Mesenchymal stem cell (in vitro differentiated cells and primary cell): ENCODE measurements around the gene NUP93. TPM values are rescaled to one million over a fixed set of nuclear protein-coding genes. Genes with fewer than 3 reads are reported as not detected.

ENCODE experiments used
- DNase-seq: peaks from one replicate; pipeline ENCODE4 v3.0.0-alpha.2; 2013
- H2AFZ ChIP-seq: one replicate; pipeline ENCODE4 v1.6.1; 2013; ENCODE audit warnings: low read depth, mild to moderate bottlenecking, control low read depth, inconsistent platforms, low read length, moderate library complexity
- H2AK5ac ChIP-seq: 2 replicates; pipeline ENCODE4 v1.6.1; 2013; ENCODE audit warnings: low read length, moderate library complexity, mild to moderate bottlenecking, inconsistent platforms; ENCODE audit not compliant: severe bottlenecking
- H2BK120ac ChIP-seq: one replicate; pipeline ENCODE4 v1.6.1; 2013; ENCODE audit warnings: low read depth, mild to moderate bottlenecking, inconsistent platforms, low read length, moderate library complexity
- H2BK12ac ChIP-seq, 2 experiments: one replicate each; pipeline ENCODE4 v1.6.1; 2013; ENCODE audit warnings: inconsistent platforms in 2 of 2, low read length in 2 of 2, mild to moderate bottlenecking in 2 of 2, moderate library complexity in 2 of 2, control low read depth in 1 of 2
- H2BK15ac ChIP-seq: one replicate; pipeline ENCODE4 v1.6.1; 2013; ENCODE audit warnings: mild to moderate bottlenecking, low read depth, inconsistent platforms; ENCODE audit not compliant: poor library complexity, severe bottlenecking
- H2BK5ac ChIP-seq: 2 replicates; pipeline ENCODE4 v1.6.1; 2013; ENCODE audit warnings: low read depth, mild to moderate bottlenecking, low read length, control low read depth, inconsistent platforms; ENCODE audit not compliant: poor library complexity, severe bottlenecking
- H3K14ac ChIP-seq, 2 experiments: one replicate each; pipeline ENCODE4 v1.6.1; 2013; ENCODE audit warnings: inconsistent platforms in 2 of 2, low read length in 2 of 2, control low read depth in 1 of 2, mild to moderate bottlenecking in 1 of 2, moderate library complexity in 1 of 2
- H3K18ac ChIP-seq, 2 experiments: one replicate each; pipeline ENCODE4 v1.6.1; 2013; ENCODE audit warnings: inconsistent platforms in 2 of 2, low read length in 2 of 2, control low read depth in 1 of 2, low read depth in 1 of 2, mild to moderate bottlenecking in 1 of 2
- H3K23ac ChIP-seq, 2 experiments: one replicate each; pipeline ENCODE4 v1.6.1; 2013; ENCODE audit warnings: inconsistent platforms in 2 of 2, low read length in 2 of 2, mild to moderate bottlenecking in 2 of 2, moderate library complexity in 2 of 2, control low read depth in 1 of 2
- H3K27ac ChIP-seq: 2 replicates; pipeline ENCODE4 v1.5.1; 2013; ENCODE audit warnings: mild to moderate bottlenecking, moderate library complexity, low read length, control low read depth, inconsistent platforms; ENCODE audit not compliant: poor library complexity, severe bottlenecking
- H3K27me3 ChIP-seq, 2 experiments: 2 replicates each; pipeline versions ENCODE4 v1.6.1 to v1.7.0; 2013; ENCODE audit warnings: low read length in 2 of 2, mild to moderate bottlenecking in 2 of 2, moderate library complexity in 2 of 2, control low read depth in 1 of 2, inconsistent platforms in 1 of 2; ENCODE audit not compliant: control insufficient read depth in 1 of 2, insufficient read depth in 1 of 2
- H3K36me3 ChIP-seq, 2 experiments: 2 replicates each; pipeline versions ENCODE4 v1.6.1 to v1.7.0; 2013; ENCODE audit warnings: low read length in 2 of 2, control low read depth in 1 of 2, inconsistent platforms in 1 of 2, low read depth in 1 of 2, mild to moderate bottlenecking in 1 of 2; ENCODE audit not compliant: insufficient read depth in 2 of 2, control insufficient read depth in 1 of 2
- H3K4ac ChIP-seq, 2 experiments: one replicate each; pipeline ENCODE4 v1.6.1; 2013; ENCODE audit warnings: inconsistent platforms in 2 of 2, low read length in 2 of 2, mild to moderate bottlenecking in 2 of 2, moderate library complexity in 2 of 2, control low read depth in 1 of 2, low read depth in 1 of 2
- H3K4me1 ChIP-seq: 2 replicates; pipeline ENCODE4 v1.6.1; 2013; ENCODE audit warnings: low read depth, low read length, control low read depth; ENCODE audit not compliant: control insufficient read depth, insufficient read depth
- H3K4me2 ChIP-seq: 2 replicates; pipeline ENCODE4 v1.6.1; 2013; ENCODE audit warnings: low read length, mild to moderate bottlenecking, inconsistent platforms; ENCODE audit not compliant: poor library complexity, severe bottlenecking
- H3K4me3 ChIP-seq, 2 experiments: 2 replicates each; pipeline versions ENCODE4 v1.5.1 to v1.7.0; 2013; ENCODE audit warnings: low read length in 2 of 2, mild to moderate bottlenecking in 2 of 2, control low read depth in 1 of 2, low read depth in 1 of 2; ENCODE audit not compliant: insufficient read depth in 1 of 2
- H3K79me1 ChIP-seq: replicated peaks from 2 replicates; pipeline ENCODE4 v1.6.1; 2013; ENCODE audit warnings: mild to moderate bottlenecking, control low read depth, low read length, inconsistent platforms; ENCODE audit not compliant: poor library complexity, severe bottlenecking
- H3K9ac ChIP-seq: 2 replicates; pipeline ENCODE4 v1.7.0; 2013; ENCODE audit warnings: mild to moderate bottlenecking, low read length, moderate library complexity
- H3K9me3 ChIP-seq: 2 replicates; pipeline ENCODE4 v1.7.0; 2013; ENCODE audit warnings: mild to moderate bottlenecking, low read length; ENCODE audit not compliant: control insufficient read depth
- H4K8ac ChIP-seq: one replicate; pipeline ENCODE4 v1.6.1; 2013; ENCODE audit warnings: inconsistent platforms, mild to moderate bottlenecking, low read length, moderate library complexity
- H4K91ac ChIP-seq: one replicate; pipeline ENCODE4 v1.6.1; 2013; ENCODE audit warnings: mild to moderate bottlenecking, low read length, inconsistent platforms
- WGBS: methylation state at CpG from one replicate; pipeline ENCODE4 v1.1.7; 2013; ENCODE audit warnings: mixed read lengths; 5-methylcytosine and 5-hydroxymethylcytosine counted together
- polyA plus RNA-seq, 2 experiments: library from polyadenylated mRNA; stranded (reverse); fragments of 200-250 nt; gene quantifications; one replicate each; pipeline ENCODE4 v1.2.3, GENCODE V29; 2013

NUP93 gene
- 39.0 TPM for polyA plus RNA-seq (2013, experiment 1 of 2)
- polyA plus RNA-seq (2013, experiment 2 of 2), result 34.8 TPM

GRCh38 chr16:56729735-56730662 is at the start of gene NUP93:
Gene NUP93 (plus strand): TSS chr16:56730129. CDS start chr16:56748248, 18,119 bp downstream.
- H3K18ac ChIP-seq, result peak within 1 kb of the TSS; percentile 58 to 73
- peaks cover 4% of the 10 kb centered on the region for H3K4me1 ChIP-seq
- peaks cover 28% of the 10 kb centered on the region for H3K79me1 ChIP-seq
- DNase-seq, result peak; percentile 93
- H3K36me3 ChIP-seq, result no peaks in the 10 kb centered on the region
- peak within 1 kb of the TSS; percentile 35 for H2BK5ac ChIP-seq
- peak within 1 kb of the TSS; percentile 78 for H3K4me2 ChIP-seq
- no peak within 1 kb of the TSS for H2AK5ac ChIP-seq
- peak within 1 kb of the TSS; percentile 74 for H3K27ac ChIP-seq
- H3K27me3 ChIP-seq, result no peaks in the 10 kb centered on the region
- peak within 1 kb of the TSS; percentile 79 for H2AFZ ChIP-seq
- H4K91ac ChIP-seq, result peak within 1 kb of the TSS; percentile 60
- WGBS, result 1% methylated on average over 70 of the region's 70 CpGs
- H3K9me3 ChIP-seq, result no peaks in the 10 kb centered on the region
- H2BK120ac ChIP-seq, result peak within 1 kb of the TSS; percentile 23
- peak within 1 kb of the TSS; percentile 97 for H2BK15ac ChIP-seq
- H3K9ac ChIP-seq, result peak within 1 kb of the TSS; percentile 86
- H3K4me3 ChIP-seq, result peak within 1 kb of the TSS; percentile 89 to 98
- peak within 1 kb of the TSS in 1 of 2 experiments; percentile 80 for H3K14ac ChIP-seq
- H3K4ac ChIP-seq, result peak within 1 kb of the TSS; percentile 33 to 76
- H2BK12ac ChIP-seq, result peak within 1 kb of the TSS; percentile 12 to 56
- H4K8ac ChIP-seq, result peak within 1 kb of the TSS; percentile 97
- peak within 1 kb of the TSS in 1 of 2 experiments; percentile 1 for H3K23ac ChIP-seq

GRCh38 chr16:56681939-56682702 is 47.8 kb upstream of the NUP93 start, which contains the start of gene MT1X:
Gene MT1X (plus strand): TSS chr16:56682470. CDS start chr16:56682541, 71 bp downstream.
- Histone ChIP-seq H3K4me3 (peak within 1 kb of the TSS; percentile 59 to 79), H4K91ac (peak within 1 kb of the TSS; percentile 70), H2AK5ac (no peak within 1 kb of the TSS), H3K14ac (peak within 1 kb of the TSS in 1 of 2 experiments; percentile 71), H4K8ac (peak within 1 kb of the TSS; percentile 88), H3K4me2 (peak within 1 kb of the TSS; percentile 65), H3K23ac (peak within 1 kb of the TSS in 1 of 2 experiments; percentile 9), H2BK12ac (peak within 1 kb of the TSS in 1 of 2 experiments; percentile 78), H3K9ac (peak within 1 kb of the TSS; percentile 85), H2BK5ac (no peak within 1 kb of the TSS), H3K27me3 (peaks cover 3 to 4% of the 10 kb centered on the region in 2 experiments), H3K27ac (no peak within 1 kb of the TSS), H3K9me3 (peaks cover 7% of the 10 kb centered on the region), H2BK120ac (no peak within 1 kb of the TSS), H2AFZ (peak within 1 kb of the TSS; percentile 89), H3K18ac (peak within 1 kb of the TSS; percentile 25 to 94), H3K79me1 (no peaks in the 10 kb centered on the region), H3K4me1 (peaks cover 10% of the 10 kb centered on the region), H2BK15ac (no peak within 1 kb of the TSS), H3K4ac (no peak within 1 kb of the TSS), H3K36me3 (no peaks in the 10 kb centered on the region)
- DNase-seq, result peak; percentile 74
- WGBS, result under 1% methylated on average over 48 of the region's 49 CpGs

- Histone ChIP-seq H3K27ac (no peak overlapping the region), H4K8ac (peak overlapping the region; percentile 67), H2BK12ac (no peak overlapping the region), H3K18ac (peak overlapping the region in 1 of 2 experiments; percentile 82), H3K36me3 (no peaks in the 10 kb centered on the region), H4K91ac (no peak overlapping the region), H2BK120ac (no peak overlapping the region), H3K9me3 (peaks cover 10% of the 10 kb centered on the region), H3K23ac (no peak overlapping the region), H2AK5ac (no peak overlapping the region), H3K4me3 (peak overlapping the region; percentile 59 to 79), H3K4me1 (peaks cover 10% of the 10 kb centered on the region), H3K27me3 (no peaks in the 10 kb centered on the region), H2BK5ac (no peak overlapping the region), H2AFZ (peak overlapping the region; percentile 55), H3K9ac (peak overlapping the region; percentile 85), H3K4ac (no peak overlapping the region), H3K4me2 (peak overlapping the region; percentile 65), H3K14ac (peak overlapping the region in 1 of 2 experiments; percentile 38), H2BK15ac (no peak overlapping the region), H3K79me1 (no peaks in the 10 kb centered on the region)
- DNase-seq, result no peak
- WGBS, result 19% methylated on average over 8 of the region's 8 CpGs
These were observed 47.1 kb upstream of the NUP93 start for GRCh38 chr16:56682703-56683397.
